MM.1S (cell line): ENCODE data around the gene TMEM117.
"Not testable (repeated sequence)": the region's sequence is repeated elsewhere in the genome, so short reads cannot be mapped to it uniquely, and the experiment has no call there.

Experiments
- DNase-seq: peaks from one replicate; pipeline ENCODE4 v3.0.0-alpha.2; 2015
- H2AFZ ChIP-seq: fragments of 300-600 bp; sonication (generic); 2 replicates; pipeline ENCODE4 v1.6.0; 2016; ENCODE audit warnings: antibody characterized with exemption, low read length
- H3F3A ChIP-seq: fragments of 300-600 bp; sonication (generic); 2 replicates; pipeline ENCODE4 v1.6.1; 2016; ENCODE audit warnings: mild to moderate bottlenecking, antibody characterized with exemption, low read length, moderate library complexity, mixed read lengths; ENCODE audit not compliant: insufficient read depth
- H3K27ac ChIP-seq: fragments of 300-600 bp; sonication (generic); 2 replicates; pipeline ENCODE4 v1.5.1; 2016; ENCODE audit warnings: mild to moderate bottlenecking, low read length
- H3K27me3 ChIP-seq: fragments of 300-600 bp; sonication (generic); replicated peaks from 2 replicates; pipeline ENCODE4 v1.6.0; 2016; ENCODE audit warnings: low read length; ENCODE audit not compliant: insufficient read depth
- H3K36me3 ChIP-seq: fragments of 300-600 bp; sonication (generic); replicated peaks from 2 replicates; pipeline ENCODE4 v1.6.1; 2016; ENCODE audit warnings: mild to moderate bottlenecking, low read length, mixed read lengths; ENCODE audit not compliant: insufficient read depth
- H3K4me1 ChIP-seq: fragments of 300-600 bp; sonication (generic); 2 replicates; pipeline ENCODE4 v1.6.1; 2016; ENCODE audit warnings: low read length, mixed read lengths
- H3K4me2 ChIP-seq: fragments of 300-600 bp; sonication (generic); 2 replicates; pipeline ENCODE4 v1.6.0; 2016; ENCODE audit warnings: low read depth, low read length
- H3K4me3 ChIP-seq: fragments of 300-600 bp; sonication (generic); 2 replicates; pipeline ENCODE4 v1.5.1; 2016; ENCODE audit warnings: low read length, mixed read lengths
- H3K79me2 ChIP-seq: fragments of 300-600 bp; sonication (generic); 2 replicates; pipeline ENCODE4 v1.6.1; 2016; ENCODE audit warnings: mixed run types, low read length, mixed read lengths
- H3K9ac ChIP-seq: fragments of 300-600 bp; sonication (generic); 2 replicates; pipeline ENCODE4 v1.6.1; 2016; ENCODE audit warnings: low read length, mixed read lengths
- H3K9me2 ChIP-seq: fragments of 300-600 bp; sonication (generic); replicated peaks from 2 replicates; pipeline ENCODE4 v1.6.1; 2016; ENCODE audit warnings: mild to moderate bottlenecking, low read length, mixed read lengths; ENCODE audit not compliant: insufficient read depth
- H3K9me3 ChIP-seq: fragments of 300-600 bp; sonication (generic); replicated peaks from 2 replicates; pipeline ENCODE4 v1.6.1; 2016; ENCODE audit warnings: mild to moderate bottlenecking, low read length, mixed read lengths; ENCODE audit not compliant: insufficient read depth
- H4K20me1 ChIP-seq: fragments of 300-600 bp; sonication (generic); 2 replicates; pipeline ENCODE4 v1.6.1; 2016; ENCODE audit warnings: mild to moderate bottlenecking, low read length, moderate library complexity, mixed read lengths; ENCODE audit not compliant: insufficient read depth
- CTCF ChIP-seq: fragments of 300-600 bp; sonication (generic); IDR thresholded peaks from 2 replicates; pipeline ENCODE4 v1.5.1; 2016; ENCODE audit warnings: antibody characterized with exemption, low read length, mixed read lengths
- EZH2 ChIP-seq: fragments of 300-600 bp; sonication (generic); optimal IDR thresholded peaks from 2 replicates; pipeline ENCODE3; 2017; ENCODE audit warnings: low read depth, mild to moderate bottlenecking, antibody characterized with exemption, low read length, mixed read lengths
- EZH2phosphoT487 ChIP-seq: fragments of 300-600 bp; sonication (generic); IDR thresholded peaks from 2 replicates; pipeline ENCODE4 v1.6.1; 2018; ENCODE audit warnings: antibody characterized with exemption, low read length

The TMEM117 gene

GRCh38 chr12:44184499-44185206 is 348.8 kb downstream of the TMEM117 start:
- Histone ChIP-seq H2AFZ (peak overlapping the region; percentile 22; the same call in 1 of the 2 replicates), H3K36me3 (no peaks in the 10 kb centered on the region)

GRCh38 chr12:44193281-44193680 is 357.4 kb downstream of the TMEM117 start:
- no peaks in the 10 kb centered on the region for H3K79me2 ChIP-seq
- H3K4me3 ChIP-seq: no peak overlapping the region
- no peak overlapping the region for H3K9ac ChIP-seq
- H3K4me1 ChIP-seq: no peaks in the 10 kb centered on the region
- no peaks in the 10 kb centered on the region for H3K9me2 ChIP-seq
- H4K20me1 ChIP-seq: no peaks in the 10 kb centered on the region
- H3F3A ChIP-seq: no peaks in the 10 kb centered on the region
- H3K27me3 ChIP-seq: no peaks in the 10 kb centered on the region
- H3K27ac ChIP-seq: no peak overlapping the region
- no peak for DNase-seq
- H3K9me3 ChIP-seq: no peaks in the 10 kb centered on the region
- no peak overlapping the region for H2AFZ ChIP-seq
- no peak overlapping the region for H3K4me2 ChIP-seq
- H3K36me3 ChIP-seq: no peaks in the 10 kb centered on the region
- TF ChIP-seq CTCF (no peak), EZH2 (no peak), EZH2phosphoT487 (no peak)

More at GRCh38 chr12:44184499-44185206, 348.8 kb downstream of the TMEM117 start:
- peaks cover 9% of the 10 kb centered on the region for H3F3A ChIP-seq
- H3K9ac ChIP-seq: no peak overlapping the region
- H4K20me1 ChIP-seq: no peaks in the 10 kb centered on the region
- H3K27me3 ChIP-seq: no peaks in the 10 kb centered on the region
- H3K79me2 ChIP-seq: no peaks in the 10 kb centered on the region
- peak; percentile 67 for DNase-seq
- H3K4me2 ChIP-seq: peak overlapping the region; percentile 43
- no peaks in the 10 kb centered on the region for H3K9me2 ChIP-seq
- peak overlapping the region; percentile 50 for H3K27ac ChIP-seq
- no peak for TF ChIP-seq CTCF
- no peak for TF ChIP-seq EZH2phosphoT487
- no peak for TF ChIP-seq EZH2
- H3K4me3 ChIP-seq: peak overlapping the region; percentile 21; the same call in 1 of the 2 replicates
- no peaks in the 10 kb centered on the region for H3K9me3 ChIP-seq
- peaks cover 22% of the 10 kb centered on the region for H3K4me1 ChIP-seq

DNA sequence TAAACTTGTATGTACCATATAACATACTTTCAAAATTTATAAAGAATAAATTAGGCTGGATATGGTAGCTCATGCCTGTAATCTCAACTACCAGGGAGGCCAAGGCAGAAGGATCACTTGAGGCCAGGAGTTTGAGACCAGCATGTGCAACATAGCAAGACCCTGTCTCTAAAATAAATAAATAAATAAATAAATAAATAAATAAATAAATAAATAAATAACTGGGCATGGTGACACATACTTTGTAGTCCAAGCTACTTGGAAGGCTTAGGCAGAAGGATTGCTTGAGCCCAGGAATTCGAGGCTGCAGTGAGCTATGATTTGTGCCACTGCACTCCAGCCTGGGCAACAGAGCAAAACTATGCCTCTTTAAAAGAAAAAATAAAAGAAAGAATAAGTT is 359.8 kb downstream of the TMEM117 start:
- not testable (repeated sequence) for H3K9me2 ChIP-seq, H2AFZ ChIP-seq

DNA sequence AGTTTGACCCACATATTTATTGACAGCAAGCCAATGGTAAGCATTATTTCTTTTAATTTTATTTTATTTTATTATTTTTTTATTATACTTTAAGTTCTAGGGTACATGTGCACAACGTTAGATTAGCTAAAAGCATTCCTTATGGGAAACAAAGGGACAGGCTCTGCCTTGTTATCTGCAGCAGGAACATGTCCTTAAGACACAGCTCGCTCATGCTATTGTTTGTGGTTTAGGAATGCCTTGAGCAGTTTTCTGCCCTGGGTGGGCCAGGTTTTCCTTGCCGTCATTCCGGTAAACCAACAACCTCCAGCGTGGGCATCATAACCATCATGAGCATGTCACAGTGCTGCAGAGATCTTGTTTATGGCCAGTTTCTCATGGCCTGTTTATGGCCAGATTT is 370.2 kb downstream of the TMEM117 start:
- TF ChIP-seq EZH2 (no peak), EZH2phosphoT487 (no peak), CTCF (no peak)
- no peaks in the 10 kb centered on the region for H3K27me3 ChIP-seq
- no peak overlapping the region for H3K27ac ChIP-seq
- no peaks in the 10 kb centered on the region for H4K20me1 ChIP-seq
- H3K36me3 ChIP-seq: no peaks in the 10 kb centered on the region
- no peaks in the 10 kb centered on the region for H3K4me1 ChIP-seq
- no peak overlapping the region for H3K4me2 ChIP-seq
- H3K9ac ChIP-seq: no peak overlapping the region
- H3K79me2 ChIP-seq: no peaks in the 10 kb centered on the region
- DNase-seq: no peak
- no peak overlapping the region for H3K4me3 ChIP-seq
- H2AFZ ChIP-seq: no peak overlapping the region
- H3F3A ChIP-seq: no peaks in the 10 kb centered on the region
- no peaks in the 10 kb centered on the region for H3K9me2 ChIP-seq
- H3K9me3 ChIP-seq: no peaks in the 10 kb centered on the region

More for the DNA sequence above, 359.8 kb downstream of the TMEM117 start:
- not testable (repeated sequence) for H3K4me3 ChIP-seq, H3F3A ChIP-seq, H3K9me3 ChIP-seq, H3K36me3 ChIP-seq, H3K4me2 ChIP-seq, H3K27me3 ChIP-seq, H3K79me2 ChIP-seq, H3K9ac ChIP-seq, H3K4me1 ChIP-seq, DNase-seq, H4K20me1 ChIP-seq, H3K27ac ChIP-seq
